ENCODE data around the gene RTL3.
A peak's percentile ranks its signal among the peaks of the same experiment; 100 is the strongest.

The RTL3 gene, protein sequence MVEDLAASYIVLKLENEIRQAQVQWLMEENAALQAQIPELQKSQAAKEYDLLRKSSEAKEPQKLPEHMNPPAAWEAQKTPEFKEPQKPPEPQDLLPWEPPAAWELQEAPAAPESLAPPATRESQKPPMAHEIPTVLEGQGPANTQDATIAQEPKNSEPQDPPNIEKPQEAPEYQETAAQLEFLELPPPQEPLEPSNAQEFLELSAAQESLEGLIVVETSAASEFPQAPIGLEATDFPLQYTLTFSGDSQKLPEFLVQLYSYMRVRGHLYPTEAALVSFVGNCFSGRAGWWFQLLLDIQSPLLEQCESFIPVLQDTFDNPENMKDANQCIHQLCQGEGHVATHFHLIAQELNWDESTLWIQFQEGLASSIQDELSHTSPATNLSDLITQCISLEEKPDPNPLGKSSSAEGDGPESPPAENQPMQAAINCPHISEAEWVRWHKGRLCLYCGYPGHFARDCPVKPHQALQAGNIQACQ

DNA sequence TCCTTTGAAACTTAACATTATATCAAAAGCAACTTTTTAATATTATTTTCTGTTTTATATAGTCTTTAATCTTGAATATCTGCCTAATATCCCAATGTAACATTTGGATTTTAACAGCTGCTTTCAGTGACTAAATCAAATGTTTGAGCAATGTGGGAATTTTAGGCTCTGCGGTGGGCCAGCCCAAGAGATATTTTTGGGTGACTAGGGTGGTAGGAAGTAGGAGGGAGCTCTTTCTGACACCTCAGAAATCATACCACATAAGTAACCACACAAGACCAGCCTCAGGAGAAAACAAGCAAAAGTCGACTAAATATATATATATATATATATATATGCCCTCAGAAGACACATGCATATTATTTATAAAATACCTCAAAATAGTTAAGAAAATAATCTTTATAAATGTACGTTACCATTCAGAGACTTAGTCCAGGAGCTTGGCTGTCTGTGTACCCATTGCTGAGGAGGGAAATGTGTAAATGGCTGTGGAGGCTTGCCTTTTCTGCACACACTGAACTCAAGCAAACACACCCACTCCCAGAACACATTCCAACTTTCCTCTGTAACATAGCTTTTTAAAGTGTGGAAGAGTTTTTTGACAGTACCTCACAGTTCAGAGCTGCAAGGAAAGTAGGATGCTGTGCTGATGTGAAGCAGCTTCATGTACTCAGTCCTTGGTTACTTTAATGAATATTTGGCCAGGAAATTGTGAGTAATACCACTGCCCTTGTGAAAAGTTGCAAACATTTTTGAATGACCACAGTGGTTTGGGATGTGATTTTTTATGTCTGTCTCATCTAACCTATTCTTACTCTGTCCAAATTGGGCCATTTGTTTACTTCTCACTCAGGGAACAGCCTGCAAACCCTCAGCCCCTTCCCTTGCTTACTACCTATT, at the start of gene RTL3:
Gene RTL3 (minus strand): TSS at position 484 of the 900 bp plus-strand sequence. CDS start 908 bp downstream, outside the sequence.
- H3K4me3 Mint-ChIP-seq, result no peak within 1 kb of the TSS
- no peaks in the 10 kb centered on the region for H3K27me3 Mint-ChIP-seq
- H3K9me3 Mint-ChIP-seq, result no peaks in the 10 kb centered on the region
- ATAC-seq (ENCODE audit: low read depth), result no peak
- peaks cover 2% of the 10 kb centered on the region for H3K4me1 Mint-ChIP-seq
- no peak within 1 kb of the TSS for H3K27ac Mint-ChIP-seq
- no peak for DNase-seq (ENCODE audit: low spot score in 2 of 2)
- H3K36me3 Mint-ChIP-seq, result no peaks in the 10 kb centered on the region

DNA sequence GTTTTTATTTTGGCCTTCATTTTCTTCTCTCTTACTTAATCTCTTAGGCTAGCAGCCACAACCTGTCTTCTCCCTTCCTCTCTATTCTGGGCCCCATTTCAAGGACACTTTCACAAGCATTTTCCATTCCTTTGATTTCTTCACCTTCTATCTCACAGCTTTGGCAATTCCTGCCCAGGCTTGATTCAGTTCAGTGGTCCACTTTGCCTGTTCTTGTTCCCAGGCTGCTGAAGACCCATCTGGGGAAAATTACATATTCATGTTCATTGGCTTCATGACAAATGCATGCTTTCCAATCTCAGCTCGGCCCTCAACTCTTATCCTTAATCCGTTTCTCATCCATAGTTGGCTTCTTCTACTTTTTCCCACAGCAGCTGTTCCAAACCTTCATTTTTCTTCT, 49.7 kb upstream of the RTL3 start:
- ATAC-seq (ENCODE audit: low read depth) (no peak), DNase-seq (ENCODE audit: low spot score in 2 of 2) (no peak)
- no peaks in the 10 kb centered on the region for H3K27me3 Mint-ChIP-seq
- H3K4me3 Mint-ChIP-seq, result no peak overlapping the region
- H3K36me3 Mint-ChIP-seq, result peaks cover 4% of the 10 kb centered on the region
- H3K9me3 Mint-ChIP-seq, result no peaks in the 10 kb centered on the region
- H3K4me1 Mint-ChIP-seq, result no peaks in the 10 kb centered on the region
- no peak overlapping the region for H3K27ac Mint-ChIP-seq

DNA sequence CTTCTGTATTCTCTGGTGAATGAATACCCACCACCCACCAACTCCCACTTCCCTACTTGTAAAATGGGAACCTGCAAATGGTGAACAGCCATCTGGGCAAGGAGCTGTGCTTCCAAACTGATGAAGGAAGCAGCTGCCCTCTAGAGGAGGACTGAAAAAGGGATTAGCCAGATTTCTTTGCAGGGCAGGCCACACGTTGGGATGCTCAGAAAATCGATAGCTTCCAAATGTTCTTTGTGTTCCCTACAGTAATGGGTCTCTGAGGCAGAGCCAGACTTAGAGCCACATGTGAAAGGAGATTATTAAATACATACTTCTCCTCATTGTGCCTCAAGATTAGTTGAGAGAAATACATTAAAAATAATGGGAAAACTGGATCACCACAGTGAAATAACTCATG, 49.1 kb upstream of the RTL3 start:
- Mint-ChIP-seq H3K27ac (no peak overlapping the region), H3K4me3 (no peak overlapping the region), H3K27me3 (no peaks in the 10 kb centered on the region), H3K9me3 (no peaks in the 10 kb centered on the region), H3K36me3 (peaks cover 4% of the 10 kb centered on the region), H3K4me1 (no peaks in the 10 kb centered on the region)
- ATAC-seq (ENCODE audit: low read depth) (no peak), DNase-seq (ENCODE audit: low spot score in 2 of 2) (no peak)

DNA sequence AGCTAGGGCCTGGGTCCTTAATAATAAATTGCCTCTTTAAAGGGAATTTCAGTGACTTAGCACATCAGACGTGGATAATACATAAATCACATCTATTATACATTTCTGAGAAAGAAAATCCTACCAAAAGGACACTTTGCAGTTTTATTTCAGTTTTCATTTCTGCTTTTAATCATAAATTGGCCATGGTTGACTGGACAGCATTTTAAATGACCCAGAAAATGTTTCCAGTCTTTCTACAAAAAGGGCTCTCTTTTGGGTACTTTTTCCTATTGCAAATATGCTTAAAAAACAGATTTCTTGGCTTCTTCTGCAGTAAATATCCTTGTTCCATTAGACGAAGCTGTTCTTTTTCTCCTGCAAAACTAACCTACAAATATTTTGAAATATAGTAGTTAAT, 46.9 kb upstream of the RTL3 start:
- Mint-ChIP-seq H3K4me3 (no peak overlapping the region), H3K27ac (no peak overlapping the region), H3K36me3 (peaks cover 4% of the 10 kb centered on the region), H3K27me3 (no peaks in the 10 kb centered on the region), H3K4me1 (no peaks in the 10 kb centered on the region), H3K9me3 (no peaks in the 10 kb centered on the region)
- ATAC-seq (ENCODE audit: low read depth), result no peak
- no peak for DNase-seq (ENCODE audit: low spot score in 2 of 2)

DNA sequence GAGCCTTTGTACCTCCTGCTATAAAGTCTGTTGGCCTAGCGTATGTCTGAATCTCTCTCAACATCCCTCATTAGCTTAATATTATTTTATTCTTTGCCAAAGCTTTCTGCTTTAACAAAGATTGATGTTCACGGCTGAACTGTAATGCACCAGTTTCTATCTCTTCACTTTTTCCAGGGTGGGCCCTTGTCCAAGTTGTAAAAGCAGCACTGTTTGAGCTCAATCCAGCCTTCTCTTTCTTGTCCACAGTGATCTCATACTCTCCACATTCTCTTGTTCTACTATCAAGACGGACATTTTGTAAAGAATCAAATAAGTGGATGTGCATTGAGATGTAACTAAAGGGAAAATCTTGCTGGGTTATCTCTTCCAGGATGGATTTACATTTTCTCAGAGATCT, 34.4 kb upstream of the RTL3 start:
- Mint-ChIP-seq H3K9me3 (no peaks in the 10 kb centered on the region), H3K27ac (no peak overlapping the region), H3K4me1 (no peaks in the 10 kb centered on the region), H3K27me3 (no peaks in the 10 kb centered on the region), H3K36me3 (no peaks in the 10 kb centered on the region), H3K4me3 (no peak overlapping the region)
- DNase-seq (ENCODE audit: low spot score in 2 of 2), result no peak
- ATAC-seq (ENCODE audit: low read depth), result no peak

DNA sequence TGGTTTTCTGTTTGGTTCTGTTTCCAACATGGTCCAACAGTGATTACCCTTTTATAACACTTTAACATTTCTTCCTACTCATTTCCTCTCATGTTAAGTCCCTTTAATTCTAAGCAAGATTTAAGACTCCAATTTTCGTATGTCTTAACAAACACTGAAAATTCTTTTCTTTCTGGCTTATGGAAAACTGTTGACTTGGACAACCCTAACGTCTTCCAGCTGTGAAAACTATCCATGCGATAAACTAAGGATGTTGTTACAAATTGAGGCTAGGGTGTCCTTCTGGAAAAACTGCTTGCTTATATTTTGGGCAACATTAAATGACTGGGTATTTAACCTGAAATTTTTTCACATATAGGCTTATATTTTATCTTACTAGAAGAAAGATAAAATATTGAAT, 33.9 kb upstream of the RTL3 start:
- Mint-ChIP-seq H3K27me3 (no peaks in the 10 kb centered on the region), H3K27ac (no peak overlapping the region), H3K4me1 (no peaks in the 10 kb centered on the region), H3K36me3 (no peaks in the 10 kb centered on the region), H3K9me3 (no peaks in the 10 kb centered on the region), H3K4me3 (no peak overlapping the region)
- DNase-seq (ENCODE audit: low spot score in 2 of 2) (no peak), ATAC-seq (ENCODE audit: low read depth) (no peak)

DNA sequence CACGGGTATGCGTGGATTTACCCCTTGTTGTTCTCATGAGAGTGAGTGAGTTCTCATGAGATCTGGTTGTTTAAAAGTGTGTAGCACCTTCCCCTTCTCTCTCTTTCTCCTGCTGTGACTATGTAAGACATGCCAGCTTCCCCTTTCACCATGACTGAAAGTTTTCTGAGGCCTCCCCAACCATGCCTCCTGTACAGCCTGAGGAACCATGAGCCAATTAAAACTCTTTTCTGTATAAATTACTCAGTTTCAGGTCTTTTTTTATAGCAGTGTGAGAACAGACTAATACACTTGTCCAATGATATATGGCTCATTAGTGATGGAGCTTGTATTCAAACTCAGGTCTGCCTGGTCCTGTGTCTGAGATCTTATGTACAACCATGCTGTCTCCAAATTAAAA, 28.5 kb upstream of the RTL3 start:
- Mint-ChIP-seq H3K36me3 (no peaks in the 10 kb centered on the region), H3K27ac (no peak overlapping the region)

DNA sequence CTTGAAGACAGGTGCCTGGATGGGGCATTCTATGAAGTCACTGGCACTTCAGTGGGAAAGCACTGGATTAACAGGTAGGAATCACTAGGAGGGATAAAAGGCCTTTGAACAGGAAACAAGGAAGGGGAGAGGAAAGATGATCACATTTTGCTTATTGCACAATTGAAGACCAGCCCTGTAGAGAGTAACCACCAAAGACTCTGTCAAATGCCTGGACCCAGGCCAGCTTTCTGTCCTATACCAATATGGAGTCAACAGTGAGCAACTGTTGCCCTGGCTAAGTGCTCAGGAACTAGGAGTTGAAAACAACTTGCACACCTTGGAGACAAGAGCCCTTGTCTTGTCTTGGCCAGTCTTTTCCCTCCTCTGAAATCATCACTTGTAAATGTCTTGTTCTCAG, 14.1 kb upstream of the RTL3 start:
- no peaks in the 10 kb centered on the region for H3K9me3 Mint-ChIP-seq
- DNase-seq (ENCODE audit: low spot score in 2 of 2) (no peak), ATAC-seq (ENCODE audit: low read depth) (no peak)
- no peak overlapping the region for H3K27ac Mint-ChIP-seq
- peaks cover 3% of the 10 kb centered on the region for H3K4me1 Mint-ChIP-seq
- no peak overlapping the region for H3K4me3 Mint-ChIP-seq
- no peaks in the 10 kb centered on the region for H3K27me3 Mint-ChIP-seq
- H3K36me3 Mint-ChIP-seq, result no peaks in the 10 kb centered on the region

More for the DNA sequence above, 28.5 kb upstream of the RTL3 start:
- ATAC-seq (ENCODE audit: low read depth) (peak; percentile 31), DNase-seq (ENCODE audit: low spot score in 2 of 2) (no peak)
- peaks cover 4% of the 10 kb centered on the region for H3K4me1 Mint-ChIP-seq
- no peaks in the 10 kb centered on the region for H3K9me3 Mint-ChIP-seq
- H3K4me3 Mint-ChIP-seq, result no peak overlapping the region
- no peaks in the 10 kb centered on the region for H3K27me3 Mint-ChIP-seq

DNA sequence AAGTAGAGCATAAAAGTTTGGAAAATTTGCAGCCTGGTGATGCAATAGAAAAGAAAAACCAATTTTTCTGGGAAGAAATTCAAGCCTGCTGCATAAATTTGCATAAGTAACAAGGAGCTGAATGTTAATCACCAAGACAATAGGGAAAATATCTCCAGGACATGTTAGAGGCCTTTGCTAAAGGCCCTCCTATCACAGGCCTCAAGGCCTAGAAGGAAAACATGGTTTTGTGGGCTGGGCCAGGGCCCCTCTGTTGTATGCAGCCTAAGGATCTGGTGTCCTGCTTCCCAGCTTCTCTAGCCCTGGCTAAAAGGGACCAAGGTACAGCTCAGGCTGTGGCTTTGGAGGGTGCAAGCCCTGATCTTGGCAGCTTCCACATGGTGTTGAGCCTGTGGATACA, 6.2 kb upstream of the RTL3 start:
- no peak for DNase-seq (ENCODE audit: low spot score in 2 of 2)
- Mint-ChIP-seq H3K4me1 (peaks cover 4% of the 10 kb centered on the region), H3K36me3 (no peaks in the 10 kb centered on the region), H3K27ac (no peak overlapping the region), H3K9me3 (no peaks in the 10 kb centered on the region), H3K27me3 (no peaks in the 10 kb centered on the region), H3K4me3 (no peak overlapping the region)
- ATAC-seq (ENCODE audit: low read depth), result no peak

DNA sequence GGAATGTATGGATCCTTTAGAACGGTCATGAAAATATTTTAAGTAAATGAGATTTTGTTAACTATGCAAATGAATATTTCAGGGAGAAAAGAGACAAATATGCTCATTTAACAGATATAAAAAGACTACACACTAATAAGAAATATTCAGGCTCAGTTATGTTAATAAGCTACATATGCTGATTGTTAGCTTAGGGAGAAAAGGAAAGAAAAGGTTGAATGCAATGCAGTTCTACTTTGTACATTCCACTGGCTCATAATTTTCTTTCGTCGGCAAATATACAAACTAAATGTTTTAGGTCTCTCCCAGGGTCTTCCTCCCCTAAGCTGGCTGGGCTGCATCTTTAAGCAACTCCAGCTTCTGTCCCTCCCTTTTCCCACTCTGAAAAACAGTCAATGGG, 2.7 kb upstream of the RTL3 start:
- H3K36me3 Mint-ChIP-seq, result no peaks in the 10 kb centered on the region

DNA sequence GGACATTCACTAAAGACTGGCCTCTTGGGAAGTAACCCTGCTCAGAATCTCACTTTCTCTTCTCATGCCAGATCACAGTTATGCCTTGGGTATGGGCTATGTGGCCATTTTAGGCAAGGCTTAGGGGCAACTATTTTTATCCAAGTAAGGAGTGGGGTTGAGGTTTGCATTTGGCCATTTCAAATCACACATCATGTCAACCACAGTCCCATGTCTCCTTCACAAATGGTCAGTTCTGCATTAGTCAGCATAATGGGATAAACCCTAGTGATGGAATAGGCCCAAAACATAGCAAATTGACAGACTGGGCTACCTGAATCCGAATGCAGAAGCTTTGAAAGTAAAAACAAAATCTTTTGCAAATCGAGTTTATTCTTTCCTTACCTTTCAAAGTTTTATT, 827 bp upstream of the RTL3 start:
- Mint-ChIP-seq H3K4me3 (no peak overlapping the region), H3K27ac (no peak overlapping the region), H3K4me1 (peaks cover 2% of the 10 kb centered on the region), H3K27me3 (no peaks in the 10 kb centered on the region), H3K36me3 (no peaks in the 10 kb centered on the region), H3K9me3 (no peaks in the 10 kb centered on the region)
- ATAC-seq (ENCODE audit: low read depth) (no peak), DNase-seq (ENCODE audit: low spot score in 2 of 2) (no peak)

More for the DNA sequence above, 2.7 kb upstream of the RTL3 start:
- H3K4me3 Mint-ChIP-seq, result no peak overlapping the region
- no peak overlapping the region for H3K27ac Mint-ChIP-seq
- DNase-seq (ENCODE audit: low spot score in 2 of 2) (no peak), ATAC-seq (ENCODE audit: low read depth) (no peak)
- H3K27me3 Mint-ChIP-seq, result no peaks in the 10 kb centered on the region
- H3K9me3 Mint-ChIP-seq, result no peaks in the 10 kb centered on the region
- peaks cover 2% of the 10 kb centered on the region for H3K4me1 Mint-ChIP-seq

DNA sequence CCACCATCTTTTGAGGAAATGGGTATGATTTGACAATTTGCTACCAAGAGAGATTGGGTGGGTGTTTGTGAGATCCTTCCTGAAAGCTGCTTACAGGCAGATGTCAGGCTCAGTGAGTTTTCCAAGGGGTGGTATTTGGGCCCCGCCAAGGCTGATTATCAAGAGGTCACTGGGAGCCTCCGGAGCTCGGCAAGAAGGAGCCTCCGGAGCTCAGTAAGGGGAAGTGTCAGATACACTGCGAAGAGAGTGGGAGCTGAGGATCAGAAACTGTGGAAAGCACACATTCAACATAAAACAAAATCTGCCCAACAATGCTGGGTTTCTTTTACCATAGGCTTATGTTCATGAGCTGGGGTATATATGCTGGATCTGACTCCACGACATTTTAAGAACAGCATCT, 714 bp downstream of the RTL3 start:
- no peak overlapping the region for H3K27ac Mint-ChIP-seq
- no peaks in the 10 kb centered on the region for H3K27me3 Mint-ChIP-seq

DNA sequence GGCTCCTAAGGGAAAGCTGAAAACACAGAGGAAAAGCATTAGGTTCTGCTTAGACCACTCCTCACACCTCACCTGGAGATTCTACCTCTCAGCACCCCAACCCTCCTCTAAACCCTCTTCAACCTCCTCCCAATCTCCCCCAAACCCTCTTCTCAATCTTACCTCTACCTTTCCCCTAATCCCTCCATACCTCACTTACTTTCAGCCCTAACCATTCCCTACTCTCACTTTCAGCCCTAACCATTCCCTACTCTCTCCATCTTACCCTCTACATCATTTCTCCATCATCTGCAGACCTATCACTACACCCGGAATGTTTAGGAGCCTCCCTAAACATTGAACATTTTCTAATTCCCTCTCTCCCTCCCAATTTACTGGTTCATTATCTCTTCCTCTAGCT, 3.5 kb downstream of the RTL3 start:
- DNase-seq (ENCODE audit: low spot score in 2 of 2) (no peak), ATAC-seq (ENCODE audit: low read depth) (no peak)
- no peaks in the 10 kb centered on the region for H3K9me3 Mint-ChIP-seq
- H3K27ac Mint-ChIP-seq, result no peak overlapping the region
- no peaks in the 10 kb centered on the region for H3K36me3 Mint-ChIP-seq
- no peaks in the 10 kb centered on the region for H3K27me3 Mint-ChIP-seq
- H3K4me3 Mint-ChIP-seq, result no peak overlapping the region
- H3K4me1 Mint-ChIP-seq, result peaks cover 6% of the 10 kb centered on the region

More for the DNA sequence above, 714 bp downstream of the RTL3 start:
- no peak for DNase-seq (ENCODE audit: low spot score in 2 of 2)
- Mint-ChIP-seq H3K4me1 (peaks cover 2% of the 10 kb centered on the region), H3K4me3 (no peak overlapping the region), H3K9me3 (no peaks in the 10 kb centered on the region), H3K36me3 (no peaks in the 10 kb centered on the region)
- no peak for ATAC-seq (ENCODE audit: low read depth)

DNA sequence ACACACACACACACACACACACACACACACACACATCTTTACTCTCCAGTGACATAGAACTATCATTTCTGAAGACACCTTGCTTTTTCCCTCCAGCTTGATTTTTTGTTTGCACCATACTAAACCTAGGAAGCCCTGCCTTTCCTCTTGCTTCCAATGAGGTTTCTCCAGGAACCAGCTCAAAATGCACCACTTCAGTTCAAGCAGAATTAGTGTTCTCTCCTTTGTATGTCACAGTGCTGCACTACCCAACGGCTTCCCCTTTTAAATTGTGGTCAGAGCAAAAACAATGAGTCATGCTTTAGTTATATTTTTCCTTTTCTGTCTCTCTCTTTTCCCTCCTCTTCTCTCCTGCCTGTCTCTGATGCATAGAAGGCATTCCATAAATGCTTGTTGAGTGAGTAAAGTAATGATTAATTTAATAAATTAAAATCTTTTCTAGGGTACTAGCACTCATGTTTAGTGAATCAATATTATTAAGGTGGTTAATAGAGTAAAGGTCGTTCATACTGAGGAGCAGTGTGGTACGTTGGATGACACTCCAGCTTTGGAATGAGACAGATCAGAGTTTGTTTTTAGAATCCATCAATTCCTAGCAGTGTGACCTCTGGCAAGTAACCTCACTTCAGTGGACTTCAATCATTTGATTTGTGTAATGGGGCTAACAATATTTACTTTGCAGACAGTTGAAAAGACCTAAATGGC, 5.9 kb downstream of the RTL3 start:
- H3K9me3 Mint-ChIP-seq, result peaks cover under 1% of the 10 kb centered on the region
- no peaks in the 10 kb centered on the region for H3K27me3 Mint-ChIP-seq
- H3K4me3 Mint-ChIP-seq, result no peak overlapping the region
- no peaks in the 10 kb centered on the region for H3K36me3 Mint-ChIP-seq
- no peak overlapping the region for H3K27ac Mint-ChIP-seq
- peaks cover 6% of the 10 kb centered on the region for H3K4me1 Mint-ChIP-seq
- ATAC-seq (ENCODE audit: low read depth) (peak; percentile 54), DNase-seq (ENCODE audit: low spot score in 2 of 2) (no peak)

All from memory B cell (primary cell).